AG04450 (cell line): ENCODE results near the gene TIMM13. TPM values are rescaled to one million over a fixed set of nuclear protein-coding genes. Genes with fewer than 3 reads are reported as not detected.

ENCODE experiments used
- CTCF ChIA-PET: fragments of 300-600, 350-600 bp; formaldehyde crosslinking; extraction: SDS; loops from one replicate; lab custom pipeline; 2022; ENCODE audit warnings: antibody characterized with exemption, inconsistent platforms; lab: Charles Lee
- POLR2A ChIA-PET: fragments of 350-600 bp; formaldehyde crosslinking; extraction: SDS; loops from one replicate; lab custom pipeline; 2021; ENCODE audit warnings: antibody characterized with exemption, inconsistent platforms; lab: Yijun Ruan, JAX
- DNase-seq: peaks from one replicate; pipeline ENCODE4 v3.0.0-alpha.2; 2011; ENCODE audit warnings: low read depth, low spot score
- H3K27ac ChIP-seq: one replicate; pipeline ENCODE4 v1.5.1; 2012; ENCODE audit warnings: low read depth, low read length, control low read depth
- H3K27me3 ChIP-seq: one replicate; pipeline ENCODE4 v1.6.0; 2012; ENCODE audit warnings: low read length; ENCODE audit not compliant: control insufficient read depth, insufficient read depth
- H3K4me3 ChIP-seq: 2 replicates; pipeline ENCODE4 v1.5.1; 2011; ENCODE audit warnings: mild to moderate bottlenecking, low read depth, low read length, control low read depth
- H3K9me3 ChIP-seq: 2 replicates; pipeline ENCODE4 v1.5.1; 2012; ENCODE audit warnings: low read length; ENCODE audit not compliant: control insufficient read depth, insufficient read depth
- CTCF ChIP-seq: IDR thresholded peaks from 2 replicates; pipeline ENCODE4 v1.5.1; 2011; ENCODE audit warnings: low read depth, low read length, control low read depth, inconsistent platforms
- polyA plus RNA-seq: library from polyadenylated mRNA; depleted of rRNA; stranded (reverse); fragments of >200 nt; gene quantifications from 2 replicates; pipeline ENCODE4 v1.2.3, GENCODE V29; 2011; rRNA removed

The TIMM13 gene
- polyA plus RNA-seq, 1 experiment, result 21.6 TPM

GRCh38 chr19:2380567-2380966, 46.8 kb downstream of the TIMM13 start:
- no peak overlapping the region for H3K4me3 ChIP-seq
- no peak overlapping the region for H3K27ac ChIP-seq
- ChIA-PET POLR2A (interaction anchor here (0.6 kb wide), 1 partner anchor 31 kb away, joined by 3 read pairs; no protein-coding TSS in a partner anchor), CTCF (interaction anchor here (0.6 to 1.9 kb wide), 2 partner anchors 12 to 225 kb away, joined by 3 to 6 read pairs; no protein-coding TSS in a partner anchor)
- H3K9me3 ChIP-seq, result peaks cover 20% of the 10 kb centered on the region
- no peak for TF ChIP-seq CTCF
- H3K27me3 ChIP-seq, result peaks cover 3% of the 10 kb centered on the region
- DNase-seq, result no peak

GRCh38 chr19:2376784-2377519, 50.4 kb downstream of the TIMM13 start:
- ChIA-PET CTCF (no interaction called here), POLR2A (no interaction called here)
- DNase-seq, result no peak
- H3K9me3 ChIP-seq, result peaks cover 22% of the 10 kb centered on the region
- peaks cover 3% of the 10 kb centered on the region for H3K27me3 ChIP-seq
- no peak for TF ChIP-seq CTCF
- H3K27ac ChIP-seq, result no peak overlapping the region
- H3K4me3 ChIP-seq, result no peak overlapping the region

Other genes starting within 250 kb of the TIMM13 start
- gene PLEKHJ1, start 191.3 kb downstream of the TIMM13 start, polyA plus RNA-seq, result 38.7 and 39.3 TPM in 2 replicates
- 7.0 and 9.5 TPM in 2 replicates for gene SF3A2, start 190.8 kb downstream of the TIMM13 start, polyA plus RNA-seq
- gene AMH, start 178.3 kb downstream of the TIMM13 start, polyA plus RNA-seq, result not detected in 2 replicates
- gene JSRP1, start 171.2 kb downstream of the TIMM13 start, polyA plus RNA-seq, result not detected in 2 replicates
- 0.04 TPM in 1 of 2 replicates, not detected in the other for gene PEAK3, start 145.4 kb downstream of the TIMM13 start, polyA plus RNA-seq
- gene LINGO3, start 119.4 kb downstream of the TIMM13 start, polyA plus RNA-seq, result not detected in 2 replicates
- gene LSM7, start 99.0 kb downstream of the TIMM13 start, polyA plus RNA-seq, result 137 and 192 TPM in 2 replicates
- gene SPPL2B, start 98.9 kb downstream of the TIMM13 start, polyA plus RNA-seq, result 9.9 and 15.7 TPM in 2 replicates
- gene TMPRSS9, start 67.3 kb downstream of the TIMM13 start, polyA plus RNA-seq, result not detected in 2 replicates
- gene LMNB2, start 29.4 kb upstream of the TIMM13 start, polyA plus RNA-seq, result 49.5 and 54.3 TPM in 2 replicates
- 18.5 and 24.8 TPM in 2 replicates for gene GADD45B, start 48.5 kb upstream of the TIMM13 start, polyA plus RNA-seq